K562 (cell line): ENCODE data around the gene ZNF716.

Experiments used
- JUNB ChIP-seq: fragments of 450-650 bp; formaldehyde crosslinking; conservative IDR thresholded peaks from 2 replicates; pipeline ENCODE4 v1.4.0; 2020; ENCODE audit warnings: mild to moderate bottlenecking
- NKRF ChIP-seq: fragments of 450-650 bp; IDR thresholded peaks from 2 replicates; pipeline ENCODE4 v1.6.1; 2016; ENCODE audit warnings: borderline replicate concordance
- PKNOX1 ChIP-seq: fragments of 450-650 bp; IDR thresholded peaks from 2 replicates; pipeline ENCODE4 v1.6.1; 2016
- POLR2AphosphoS5 ChIP-seq: IDR thresholded peaks from 2 replicates; pipeline ENCODE4 v1.6.1; 2011; ENCODE audit warnings: mild to moderate bottlenecking, low read depth, low read length, moderate library complexity; ENCODE audit not compliant: control insufficient read depth, insufficient read depth
- RCOR1 ChIP-seq, 2 experiments: IDR thresholded peaks; 2 replicates each; pipeline ENCODE4 v1.6.1; 2012; ENCODE audit warnings: low read depth in 2 of 2, low read length in 2 of 2, borderline replicate concordance in 1 of 2, improper control_type of control experiment in 1 of 2
- USF1 ChIP-seq: sonication (generic); formaldehyde crosslinking; IDR thresholded peaks from 2 replicates; pipeline ENCODE4 v1.9.0; 2022; ENCODE audit warnings: mild to moderate bottlenecking, missing genetic modification reagents
- ZNF551 ChIP-seq: fragments of 250-450 bp; sonication (Bioruptor Pico); IDR thresholded peaks from 2 replicates; pipeline ENCODE4 v1.5.0; 2021; ENCODE audit warnings: mild to moderate bottlenecking, moderate library complexity

- no peak for TF ChIP-seq NKRF
- TF ChIP-seq POLR2AphosphoS5: no peak
- no peak for TF ChIP-seq USF1 (CRISPR knock-in tag)
- TF ChIP-seq ZNF551 (CRISPR knock-in tag): no peak
- no peak for TF ChIP-seq RCOR1 (IDR thresholded peaks at IDR 0.05; ENCODE audit: borderline replicate concordance in 1 of 2, low read depth in 2 of 2, low read length in 2 of 2)
- no peak for TF ChIP-seq PKNOX1
- TF ChIP-seq JUNB: no peak
These were observed 37.8 kb upstream of the ZNF716 start for GRCh38 chr7:57412168-57412567.
